ENCODE results near the gene KRTAP10-4. TPM values are rescaled to one million over a fixed set of nuclear protein-coding genes. Genes with fewer than 3 reads are reported as not detected.
"Not testable (repeated sequence)": the region's sequence is repeated elsewhere in the genome, so short reads cannot be mapped to it uniquely, and the experiment has no call there.

The KRTAP10-4 gene
- total RNA-seq, 4 donors from 2014 or later, result not detected

DNA sequence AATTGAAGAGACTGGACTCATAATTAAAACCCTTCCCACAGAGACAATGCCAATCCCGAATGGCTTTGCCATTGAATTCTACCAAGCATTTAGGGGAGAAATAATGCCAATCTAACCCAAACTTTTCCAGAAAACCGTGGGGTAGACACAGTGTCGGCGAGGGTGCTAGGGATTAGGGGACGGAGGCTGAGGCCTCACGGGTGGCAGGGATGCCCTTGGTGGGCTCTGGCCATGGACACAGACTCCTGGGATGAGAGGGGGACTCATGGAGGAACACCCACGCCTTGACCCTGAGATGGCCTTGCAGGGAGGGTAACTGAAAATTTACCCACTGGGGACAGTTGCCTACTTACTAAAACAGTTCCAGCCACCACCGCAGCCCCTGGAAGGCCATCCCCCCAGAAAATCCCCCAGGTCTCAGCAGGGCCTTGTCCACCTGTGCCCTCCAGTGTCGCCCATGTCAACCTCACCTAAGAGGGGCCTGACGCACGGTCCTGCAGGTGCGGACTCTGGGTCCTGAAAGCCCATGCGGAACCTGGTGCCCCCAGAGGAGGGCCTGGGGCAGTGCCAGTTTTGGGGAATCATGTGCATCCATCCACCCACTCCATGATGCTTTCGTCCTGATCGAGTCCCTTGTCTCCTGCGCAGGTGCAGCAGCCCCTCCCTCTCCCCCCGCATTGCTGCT lies 5.0 kb downstream of the KRTAP10-4 start:
- 93 to 94% methylated on average over 13 to 14 of the region's 17 CpGs for WGBS, 2 donors
- DNase-seq (ENCODE audit: low spot score in 2 of 2), result no peak
- no peaks in the 10 kb centered on the region for H3K4me1 ChIP-seq
- TF ChIP-seq, protein P1, sequence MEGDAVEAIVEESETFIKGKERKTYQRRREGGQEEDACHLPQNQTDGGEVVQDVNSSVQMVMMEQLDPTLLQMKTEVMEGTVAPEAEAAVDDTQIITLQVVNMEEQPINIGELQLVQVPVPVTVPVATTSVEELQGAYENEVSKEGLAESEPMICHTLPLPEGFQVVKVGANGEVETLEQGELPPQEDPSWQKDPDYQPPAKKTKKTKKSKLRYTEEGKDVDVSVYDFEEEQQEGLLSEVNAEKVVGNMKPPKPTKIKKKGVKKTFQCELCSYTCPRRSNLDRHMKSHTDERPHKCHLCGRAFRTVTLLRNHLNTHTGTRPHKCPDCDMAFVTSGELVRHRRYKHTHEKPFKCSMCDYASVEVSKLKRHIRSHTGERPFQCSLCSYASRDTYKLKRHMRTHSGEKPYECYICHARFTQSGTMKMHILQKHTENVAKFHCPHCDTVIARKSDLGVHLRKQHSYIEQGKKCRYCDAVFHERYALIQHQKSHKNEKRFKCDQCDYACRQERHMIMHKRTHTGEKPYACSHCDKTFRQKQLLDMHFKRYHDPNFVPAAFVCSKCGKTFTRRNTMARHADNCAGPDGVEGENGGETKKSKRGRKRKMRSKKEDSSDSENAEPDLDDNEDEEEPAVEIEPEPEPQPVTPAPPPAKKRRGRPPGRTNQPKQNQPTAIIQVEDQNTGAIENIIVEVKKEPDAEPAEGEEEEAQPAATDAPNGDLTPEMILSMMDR (IDR thresholded peaks at IDR 0.05), result no peak
- no peak for TF ChIP-seq POLR2A (IDR thresholded peaks at IDR 0.05)
- no peak for TF ChIP-seq EP300 (IDR thresholded peaks at IDR 0.05)
- no peaks in the 10 kb centered on the region for H3K36me3 ChIP-seq
- H3K27ac ChIP-seq, result no peak overlapping the region
- peaks cover 0 to 64% (median 3%) of the 10 kb centered on the region in 4 donors for H3K9me3 ChIP-seq
- no peaks in the 10 kb centered on the region for H3K27me3 ChIP-seq
- H3K4me3 ChIP-seq, result no peak overlapping the region

DNA sequence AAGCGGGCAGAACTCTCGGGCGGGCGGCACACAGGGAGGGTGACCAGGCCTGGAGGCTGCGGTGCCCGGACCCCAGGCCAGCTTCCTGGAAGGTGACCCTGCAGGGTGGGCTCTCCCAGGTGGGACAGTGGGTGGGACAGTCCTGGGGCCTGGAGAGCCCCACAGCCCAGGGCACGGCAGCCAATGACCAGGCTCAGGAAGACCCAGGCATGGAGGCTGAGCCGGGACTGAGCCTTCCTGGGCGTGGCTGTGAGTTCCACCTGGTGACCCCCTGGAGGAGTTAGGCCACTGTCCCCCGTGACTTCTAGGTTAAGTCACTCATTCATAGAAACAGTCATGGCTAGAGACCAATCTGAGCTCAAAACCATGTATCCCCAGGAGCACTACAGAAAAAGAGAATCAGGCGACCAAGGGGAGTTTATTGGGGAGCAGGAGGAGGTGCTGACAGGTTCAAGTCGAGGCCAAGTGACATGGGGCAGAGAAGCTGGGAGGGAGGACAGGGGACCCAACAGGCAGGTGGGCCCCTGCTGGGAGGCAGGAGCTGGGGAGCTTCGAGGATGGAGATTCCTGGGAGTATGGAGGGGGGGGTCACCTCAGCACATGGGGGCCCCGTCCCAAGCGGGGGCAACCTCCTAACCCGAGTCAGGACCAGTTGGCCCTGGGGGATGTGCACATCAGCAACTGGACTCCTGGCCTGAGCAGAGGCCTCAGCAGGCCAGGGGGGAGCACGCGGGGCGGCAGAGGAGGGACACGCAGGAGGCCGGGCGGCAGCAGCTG lies 5.7 kb downstream of the KRTAP10-4 start:
- no peak overlapping the region for H3K27ac ChIP-seq
- H3K27me3 ChIP-seq, result no peaks in the 10 kb centered on the region
- no peaks in the 10 kb centered on the region for H3K4me1 ChIP-seq
- WGBS, 2 donors, result 67 to 80% methylated on average over 14 to 20 of the region's 22 CpGs
- no peaks in the 10 kb centered on the region for H3K36me3 ChIP-seq
- H3K4me3 ChIP-seq, result no peak overlapping the region
- H3K9me3 ChIP-seq, result peaks cover 0 to 64% (median 3%) of the 10 kb centered on the region in 4 donors
- DNase-seq (ENCODE audit: low spot score in 2 of 2), result no peak
- TF ChIP-seq POLR2A (IDR thresholded peaks at IDR 0.05) (no peak), EP300 (IDR thresholded peaks at IDR 0.05) (no peak)
- TF ChIP-seq, protein P1 (IDR thresholded peaks at IDR 0.05), result no peak

DNA sequence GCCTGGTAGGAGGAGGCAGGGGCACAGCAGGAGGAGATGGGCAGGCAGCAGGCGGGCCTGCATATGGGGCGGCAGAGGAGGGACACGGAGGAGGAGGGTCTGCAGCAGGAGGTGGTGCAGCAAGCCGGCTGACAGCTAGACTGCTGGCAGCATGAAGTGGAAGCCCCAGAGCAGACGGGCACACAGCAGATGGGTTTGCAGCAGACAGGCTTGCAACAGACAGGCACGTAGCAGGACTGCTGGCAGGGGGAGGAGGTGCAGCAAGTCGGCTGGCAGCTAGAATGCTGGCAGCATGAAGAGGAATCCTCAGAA lies 6.3 kb downstream of the KRTAP10-4 start:
- TF ChIP-seq, protein P1 (IDR thresholded peaks at IDR 0.05), result no peak
- TF ChIP-seq POLR2A (IDR thresholded peaks at IDR 0.05), result no peak
- TF ChIP-seq EP300 (IDR thresholded peaks at IDR 0.05), result no peak
- no peaks in the 10 kb centered on the region for H3K27me3 ChIP-seq
- H3K27ac ChIP-seq, result no peak overlapping the region
- peaks cover 0 to 64% (median 3%) of the 10 kb centered on the region in 4 donors for H3K9me3 ChIP-seq
- no peaks in the 10 kb centered on the region for H3K36me3 ChIP-seq
- WGBS, 2 donors, result 69 to 75% methylated on average over 7 of the region's 7 CpGs
- DNase-seq (ENCODE audit: low spot score in 2 of 2), result no peak
- no peaks in the 10 kb centered on the region for H3K4me1 ChIP-seq
- H3K4me3 ChIP-seq, result no peak overlapping the region

DNA sequence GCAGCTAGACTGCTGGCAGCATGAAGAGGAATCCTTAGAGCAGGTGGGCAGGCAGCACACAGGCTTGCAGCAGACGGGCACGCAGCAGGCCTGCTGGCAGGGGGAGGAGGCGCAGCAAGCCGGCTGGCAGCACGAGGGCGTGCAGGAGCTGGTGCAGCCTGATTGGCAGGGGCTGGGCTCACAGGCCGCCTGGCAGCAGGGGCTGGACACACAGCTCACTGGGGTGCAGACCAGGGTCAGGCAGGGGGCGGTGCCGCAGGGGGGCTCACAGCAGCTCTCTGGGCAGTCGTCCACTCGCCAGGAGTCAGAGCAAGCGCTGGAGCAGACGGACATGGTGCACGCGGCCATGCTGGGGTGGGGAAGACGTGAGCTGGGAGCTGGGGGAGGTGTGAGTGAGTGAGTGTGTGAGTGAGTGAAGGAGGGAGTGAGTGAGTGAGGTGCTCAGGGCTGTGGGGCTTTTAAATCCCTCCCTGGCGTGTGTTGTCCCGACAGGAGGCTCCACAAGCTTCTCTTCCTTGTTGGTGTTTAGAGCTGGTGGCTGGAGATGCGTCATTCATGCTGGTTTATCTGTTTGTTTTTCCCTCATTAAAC lies 6.8 kb downstream of the KRTAP10-4 start, which contains the start of gene KRTAP10-5:
Gene KRTAP10-5, minus strand, starts transcription at position 374 of the 591 bp plus-strand sequence. Its CDS starts 26 bp downstream, at position 348.
- not testable (repeated sequence) for H3K27me3 ChIP-seq; H3K36me3 ChIP-seq; H3K27ac ChIP-seq; H3K4me3 ChIP-seq; DNase-seq (ENCODE audit: low spot score in 2 of 2); H3K4me1 ChIP-seq
- peaks cover 0 to 64% (median 3%) of the 10 kb centered on the region in 4 donors for H3K9me3 ChIP-seq
- WGBS, 2 donors, result 47 to 57% methylated on average over 18 of the region's 19 CpGs

DNA sequence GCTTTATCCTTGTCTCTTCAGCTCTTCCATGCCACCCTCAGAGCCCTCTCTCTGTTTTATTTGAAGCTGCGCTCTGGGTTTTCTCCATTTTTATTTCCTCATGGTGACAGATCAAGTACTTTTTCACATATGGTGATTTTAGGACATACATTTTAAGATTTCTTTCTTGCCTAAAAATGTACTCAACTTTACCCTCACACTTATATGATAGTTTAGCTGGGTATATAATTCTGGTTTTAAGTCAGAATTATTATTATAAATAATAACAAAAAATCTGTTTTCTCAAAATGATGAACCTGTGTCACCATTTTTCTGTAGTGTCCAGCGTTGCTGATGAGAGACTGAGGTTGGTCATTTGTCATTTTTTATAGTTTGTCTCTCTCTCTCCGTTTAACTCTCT lies 7.6 kb downstream of the KRTAP10-4 start:
- Histone ChIP-seq H3K9me3 (peaks cover 0 to 64% (median 3%) of the 10 kb centered on the region in 4 donors), H3K4me1 (no peaks in the 10 kb centered on the region), H3K27me3 (peaks cover 0 to 11% of the 10 kb centered on the region in 2 donors), H3K4me3 (no peak overlapping the region), H3K36me3 (no peaks in the 10 kb centered on the region), H3K27ac (no peak overlapping the region)
- 88 to 90% methylated on average over 3 of the region's 3 CpGs for WGBS, 2 donors
- TF ChIP-seq, protein P1 (IDR thresholded peaks at IDR 0.05), result no peak
- no peak for TF ChIP-seq EP300 (IDR thresholded peaks at IDR 0.05)
- no peak for TF ChIP-seq POLR2A (IDR thresholded peaks at IDR 0.05)
- DNase-seq (ENCODE audit: low spot score in 2 of 2), result no peak
